Testis (tissue), 3 donors: ENCODE results near the gene GPC6. TPM values are rescaled to one million over a fixed set of nuclear protein-coding genes. Genes with fewer than 3 reads are reported as not detected.

ENCODE experiments used
- DNase-seq: peaks from one replicate; pipeline ENCODE4 v3.0.0-alpha.2; 2019
- H3K27ac ChIP-seq, 2 donors: fragments of 200-600 bp; sonication (generic); one replicate each; pipeline ENCODE4 v1.5.1; 2019
- H3K27me3 ChIP-seq: fragments of 200-600 bp; sonication (generic); one replicate; pipeline ENCODE4 v1.5.1; 2019
- H3K36me3 ChIP-seq: fragments of 200-600 bp; sonication (generic); one replicate; pipeline ENCODE4 v1.5.1; 2017; ENCODE audit warnings: low read depth; ENCODE audit errors: missing control alignments
- H3K4me1 ChIP-seq: fragments of 200-600 bp; sonication (generic); one replicate; pipeline ENCODE4 v1.5.1; 2019
- H3K4me3 ChIP-seq, 2 donors: fragments of 200-600 bp; sonication (generic); one replicate each; pipeline ENCODE4 v1.5.1; 2017 to 2019
- H3K9me3 ChIP-seq: fragments of 200-600 bp; sonication (generic); one replicate; pipeline ENCODE4 v1.5.1; 2017
- POLR2A ChIP-seq: fragments of 450-650 bp; IDR thresholded peaks from one replicate; pipeline ENCODE4 v1.6.1; 2017; ENCODE audit warnings: antibody characterized with exemption, mild to moderate bottlenecking, moderate library complexity
- WGBS, 2 donors: methylation state at CpG; one replicate each; pipeline ENCODE4 v1.1.5; 2018; 5-methylcytosine and 5-hydroxymethylcytosine counted together
- intact Hi-C: fragments of 100-400 bp; cut with DNase I; formaldehyde crosslinking; loops from one replicate; pipeline ENCODE4 v1.15.1; 2023; ENCODE audit warnings: low total_unique reads
- polyA plus RNA-seq: library from polyadenylated mRNA; stranded (reverse); fragments of 350-450 nt; fragmentation: Illumina TruSeq; extraction: RNeasy Lipid Tissue Mini Kit (QIAGEN cat#74804); gene quantifications from one replicate; pipeline ENCODE4 v1.2.3, GENCODE V29; 2014; ENCODE audit warnings: low read depth, low replicate concordance; ENCODE audit not compliant: insufficient read depth
- total RNA-seq, 2 donors: library from RNA; depleted of rRNA; stranded (reverse); fragments of >200 nt; gene quantifications; one replicate each; pipeline ENCODE4 v1.2.3, GENCODE V29; 2016
- TF ChIP-seq, protein P1 (sequence below), 3 experiments: fragments of 450-650 bp in 2 of 3; fragments of 200-600 bp in 1 of 3; sonication (generic) in 1 of 3; IDR thresholded peaks; one replicate each; pipeline ENCODE4 v1.5.1; 2016 to 2019; ENCODE audit warnings: antibody characterized with exemption in 3 of 3, mild to moderate bottlenecking in 2 of 3, moderate library complexity in 1 of 3

Gene GPC6
- total and polyA plus RNA-seq, 3 donors from 2014 or later, result 2.2 to 6.9 (median 4.3) TPM

DNA sequence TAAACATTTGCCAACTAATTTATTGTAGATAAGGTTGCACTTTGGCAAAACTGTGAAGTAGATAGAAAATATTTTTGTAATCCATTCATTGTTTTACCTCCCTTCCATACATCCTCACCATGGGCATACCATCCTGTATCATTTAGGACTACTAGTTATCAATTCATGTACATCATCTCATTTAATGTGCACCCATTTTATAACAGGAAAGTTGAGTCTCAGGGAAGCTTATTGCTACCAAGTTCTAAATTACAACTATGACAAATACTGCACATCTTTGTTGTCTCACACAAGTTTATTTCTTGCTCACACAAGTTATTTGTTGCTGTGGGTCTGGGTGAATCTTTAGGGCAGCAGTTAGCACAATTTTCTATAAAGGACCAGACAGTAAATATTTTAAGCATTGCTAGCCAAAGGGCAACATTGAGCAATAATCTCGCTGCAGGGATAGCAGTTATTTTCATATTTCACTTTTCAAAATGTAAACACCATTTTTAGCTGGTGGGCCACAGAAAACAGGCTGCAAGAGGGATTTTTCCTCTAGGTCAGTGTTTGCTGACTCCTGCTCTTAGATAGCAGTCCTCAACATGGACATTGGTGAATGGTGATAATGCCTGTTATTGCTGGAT is 276.5 kb downstream of the GPC6 start:
- Histone ChIP-seq H3K36me3 (no peaks in the 10 kb centered on the region), H3K27ac (no peak overlapping the region), H3K27me3 (no peaks in the 10 kb centered on the region), H3K9me3 (no peaks in the 10 kb centered on the region), H3K4me1 (no peaks in the 10 kb centered on the region), H3K4me3 (no peak overlapping the region)
- no peak for DNase-seq
- intact Hi-C loops, result no loop called here
- TF ChIP-seq, protein P1, sequence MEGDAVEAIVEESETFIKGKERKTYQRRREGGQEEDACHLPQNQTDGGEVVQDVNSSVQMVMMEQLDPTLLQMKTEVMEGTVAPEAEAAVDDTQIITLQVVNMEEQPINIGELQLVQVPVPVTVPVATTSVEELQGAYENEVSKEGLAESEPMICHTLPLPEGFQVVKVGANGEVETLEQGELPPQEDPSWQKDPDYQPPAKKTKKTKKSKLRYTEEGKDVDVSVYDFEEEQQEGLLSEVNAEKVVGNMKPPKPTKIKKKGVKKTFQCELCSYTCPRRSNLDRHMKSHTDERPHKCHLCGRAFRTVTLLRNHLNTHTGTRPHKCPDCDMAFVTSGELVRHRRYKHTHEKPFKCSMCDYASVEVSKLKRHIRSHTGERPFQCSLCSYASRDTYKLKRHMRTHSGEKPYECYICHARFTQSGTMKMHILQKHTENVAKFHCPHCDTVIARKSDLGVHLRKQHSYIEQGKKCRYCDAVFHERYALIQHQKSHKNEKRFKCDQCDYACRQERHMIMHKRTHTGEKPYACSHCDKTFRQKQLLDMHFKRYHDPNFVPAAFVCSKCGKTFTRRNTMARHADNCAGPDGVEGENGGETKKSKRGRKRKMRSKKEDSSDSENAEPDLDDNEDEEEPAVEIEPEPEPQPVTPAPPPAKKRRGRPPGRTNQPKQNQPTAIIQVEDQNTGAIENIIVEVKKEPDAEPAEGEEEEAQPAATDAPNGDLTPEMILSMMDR (IDR thresholded peaks at IDR 0.05), result no peak
- TF ChIP-seq POLR2A, result no peak
- 100% methylated on average over 1 of the region's 1 CpG for WGBS, 2 donors

DNA sequence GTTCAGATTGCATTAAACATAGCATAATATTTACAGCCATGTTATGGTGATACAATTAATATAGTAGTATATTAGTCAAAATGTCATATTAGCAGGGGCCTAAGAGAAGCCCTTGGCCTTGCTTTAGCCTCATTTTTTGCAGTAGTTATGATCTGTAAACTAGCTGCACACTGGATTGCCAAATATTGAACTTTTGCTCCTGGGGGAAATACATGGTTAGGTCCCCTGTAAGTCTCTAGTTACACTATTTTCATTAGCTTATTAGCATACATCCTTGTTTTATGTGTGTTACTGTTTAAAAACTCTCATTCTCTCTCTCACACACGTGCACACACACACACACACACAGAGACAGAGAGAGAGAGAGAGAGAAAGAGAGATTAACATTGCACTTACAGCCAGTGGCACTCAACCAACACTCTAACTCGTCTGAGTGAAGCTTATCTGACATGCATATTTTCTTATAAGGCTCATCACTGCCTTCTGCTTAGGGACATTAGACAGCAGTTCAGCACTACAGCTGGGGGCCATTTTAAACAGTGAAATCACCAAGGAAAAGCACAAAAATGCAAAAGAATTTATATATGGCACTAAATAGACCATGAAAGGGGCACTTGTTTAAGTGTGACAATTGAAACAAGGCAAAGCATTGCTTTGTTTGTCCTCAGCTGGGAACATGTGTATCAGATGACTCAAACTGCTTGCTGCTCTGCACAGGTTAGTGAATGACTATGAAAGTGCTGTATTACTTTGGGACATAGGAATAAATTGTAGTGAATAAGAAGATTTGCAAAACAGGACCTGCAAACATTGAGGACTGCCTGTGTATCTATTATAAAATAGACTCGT is 278.7 kb downstream of the GPC6 start:
- intact Hi-C loops, result no loop called here
- no peak overlapping the region for H3K27ac ChIP-seq
- no peaks in the 10 kb centered on the region for H3K4me1 ChIP-seq
- H3K4me3 ChIP-seq, result no peak overlapping the region
- no peak for DNase-seq
- H3K9me3 ChIP-seq, result no peaks in the 10 kb centered on the region
- 57 to 62% methylated on average over 3 of the region's 3 CpGs for WGBS, 2 donors
- H3K27me3 ChIP-seq, result no peaks in the 10 kb centered on the region
- no peaks in the 10 kb centered on the region for H3K36me3 ChIP-seq
- TF ChIP-seq, protein P1 (IDR thresholded peaks at IDR 0.05), result no peak

DNA sequence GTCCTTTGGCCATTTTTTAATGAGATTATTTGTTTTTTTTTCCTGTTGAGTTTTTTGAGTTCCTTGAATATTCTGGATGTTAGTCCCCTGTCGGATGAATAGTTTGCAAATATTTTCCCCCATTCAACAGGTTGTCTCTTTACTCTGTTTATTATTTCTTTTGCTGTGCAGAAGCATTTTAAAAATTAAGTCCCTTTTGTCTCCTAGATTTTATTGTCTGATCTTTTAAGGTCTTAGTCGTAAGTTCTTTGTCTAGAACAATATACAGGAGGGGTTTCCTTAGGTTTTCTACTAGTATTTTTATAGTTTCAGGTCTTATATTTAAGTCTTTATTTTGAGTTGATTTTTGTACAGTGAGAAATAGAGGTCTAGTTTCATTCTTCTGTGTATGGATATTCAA is 284.4 kb downstream of the GPC6 start:
- WGBS, 2 donors, result 47 to 74% methylated on average over 2 of the region's 2 CpGs
- Histone ChIP-seq H3K36me3 (no peaks in the 10 kb centered on the region), H3K27me3 (no peaks in the 10 kb centered on the region), H3K4me3 (no peak overlapping the region), H3K4me1 (no peaks in the 10 kb centered on the region), H3K9me3 (no peaks in the 10 kb centered on the region), H3K27ac (no peak overlapping the region)
- DNase-seq, result no peak
- TF ChIP-seq, protein P1 (IDR thresholded peaks at IDR 0.05), result no peak
- no peak for TF ChIP-seq POLR2A
- intact Hi-C loops, result no loop called here

DNA sequence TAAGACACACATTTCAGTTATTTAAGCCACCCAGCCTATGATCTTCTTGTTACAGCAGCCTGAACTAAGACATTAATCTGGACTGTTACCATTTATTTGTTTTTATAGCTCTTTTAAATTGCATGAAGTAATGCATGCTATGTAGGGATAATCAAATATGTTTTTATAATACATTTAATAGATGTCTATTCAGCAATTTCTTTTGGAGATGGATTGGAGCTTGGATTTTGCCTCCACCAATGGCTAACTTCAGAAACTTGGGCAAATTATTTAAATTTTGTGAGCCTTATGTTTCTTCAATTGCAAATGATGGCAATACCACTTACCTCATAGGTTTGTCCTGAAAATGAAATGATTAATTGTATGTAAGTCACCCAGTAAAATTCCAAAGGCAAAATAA is 288.7 kb downstream of the GPC6 start:
- Histone ChIP-seq H3K4me1 (no peaks in the 10 kb centered on the region), H3K27ac (no peak overlapping the region), H3K4me3 (no peak overlapping the region), H3K36me3 (no peaks in the 10 kb centered on the region), H3K27me3 (no peaks in the 10 kb centered on the region), H3K9me3 (no peaks in the 10 kb centered on the region)
- TF ChIP-seq, protein P1 (IDR thresholded peaks at IDR 0.05), result no peak
- TF ChIP-seq POLR2A, result no peak
- intact Hi-C loops, result no loop called here
- DNase-seq, result no peak

DNA sequence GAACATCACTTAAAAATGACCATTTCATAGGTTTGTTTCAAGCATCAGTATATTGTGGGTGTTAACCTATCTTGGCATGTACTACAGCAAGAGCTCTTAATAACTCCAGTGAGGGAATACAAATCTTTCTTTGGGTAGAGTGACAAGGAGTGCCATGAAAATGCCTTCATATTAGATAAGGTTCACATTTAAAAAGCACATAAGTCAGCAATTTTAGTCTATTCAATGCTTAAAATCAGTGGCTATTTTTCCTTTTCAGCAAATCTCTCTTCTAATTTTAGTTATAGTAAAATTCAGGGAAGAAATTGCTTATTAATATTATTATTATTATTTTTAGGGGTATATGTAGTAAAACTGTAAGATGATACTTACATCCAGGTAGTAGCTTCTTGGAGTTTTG is 291.1 kb downstream of the GPC6 start:
- TF ChIP-seq, protein P1 (IDR thresholded peaks at IDR 0.05), result no peak
- no peak for TF ChIP-seq POLR2A
- no peak overlapping the region for H3K4me3 ChIP-seq
- H3K27ac ChIP-seq, result no peak overlapping the region
- H3K4me1 ChIP-seq, result no peaks in the 10 kb centered on the region
- H3K9me3 ChIP-seq, result no peaks in the 10 kb centered on the region
- H3K36me3 ChIP-seq, result no peaks in the 10 kb centered on the region
- H3K27me3 ChIP-seq, result no peaks in the 10 kb centered on the region
- intact Hi-C loops, result no loop called here
- no peak for DNase-seq
